ENCODE measurements around the gene ST6GALNAC2.
"Not testable (repeated sequence)": the region's sequence is repeated elsewhere in the genome, so short reads cannot be mapped to it uniquely, and the experiment has no call there.

DNA sequence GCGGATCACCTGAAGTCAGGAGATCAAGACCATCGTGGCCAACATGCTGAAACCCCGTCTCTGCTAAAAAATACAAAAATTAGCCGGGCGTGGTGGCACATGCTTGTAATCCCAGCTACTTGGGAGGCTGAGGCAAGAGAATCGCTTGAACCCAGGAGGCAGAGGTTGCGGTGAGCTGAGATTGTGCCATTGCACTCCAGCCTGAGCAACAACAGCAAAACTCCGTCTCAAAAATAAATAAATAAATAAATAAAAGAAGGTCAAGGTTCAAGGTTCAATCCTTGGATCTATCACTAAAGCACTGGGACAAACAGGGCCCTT, 60.2 kb downstream of the ST6GALNAC2 start:
- TF ChIP-seq, protein P1, sequence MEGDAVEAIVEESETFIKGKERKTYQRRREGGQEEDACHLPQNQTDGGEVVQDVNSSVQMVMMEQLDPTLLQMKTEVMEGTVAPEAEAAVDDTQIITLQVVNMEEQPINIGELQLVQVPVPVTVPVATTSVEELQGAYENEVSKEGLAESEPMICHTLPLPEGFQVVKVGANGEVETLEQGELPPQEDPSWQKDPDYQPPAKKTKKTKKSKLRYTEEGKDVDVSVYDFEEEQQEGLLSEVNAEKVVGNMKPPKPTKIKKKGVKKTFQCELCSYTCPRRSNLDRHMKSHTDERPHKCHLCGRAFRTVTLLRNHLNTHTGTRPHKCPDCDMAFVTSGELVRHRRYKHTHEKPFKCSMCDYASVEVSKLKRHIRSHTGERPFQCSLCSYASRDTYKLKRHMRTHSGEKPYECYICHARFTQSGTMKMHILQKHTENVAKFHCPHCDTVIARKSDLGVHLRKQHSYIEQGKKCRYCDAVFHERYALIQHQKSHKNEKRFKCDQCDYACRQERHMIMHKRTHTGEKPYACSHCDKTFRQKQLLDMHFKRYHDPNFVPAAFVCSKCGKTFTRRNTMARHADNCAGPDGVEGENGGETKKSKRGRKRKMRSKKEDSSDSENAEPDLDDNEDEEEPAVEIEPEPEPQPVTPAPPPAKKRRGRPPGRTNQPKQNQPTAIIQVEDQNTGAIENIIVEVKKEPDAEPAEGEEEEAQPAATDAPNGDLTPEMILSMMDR (IDR thresholded peaks at IDR 0.05), result not testable (repeated sequence)
- not testable (repeated sequence) for TF ChIP-seq POLR2A (IDR thresholded peaks at IDR 0.05)

Measured in adrenal gland (tissue), 5 donors.